Regular cardiac myocyte (primary cell): ENCODE measurements around the gene ADAP1. TPM values are rescaled to one million over a fixed set of nuclear protein-coding genes. Genes with fewer than 3 reads are reported as not detected.

Source experiments
- total RNA-seq: library from RNA; depleted of rRNA; stranded (reverse); fragments of >200 nt; gene quantifications from 2 replicates; pipeline ENCODE4 v1.2.3, GENCODE V29; 2014

The ADAP1 gene
- 4.4 and 16.3 TPM in 2 replicates for total RNA-seq

DNA sequence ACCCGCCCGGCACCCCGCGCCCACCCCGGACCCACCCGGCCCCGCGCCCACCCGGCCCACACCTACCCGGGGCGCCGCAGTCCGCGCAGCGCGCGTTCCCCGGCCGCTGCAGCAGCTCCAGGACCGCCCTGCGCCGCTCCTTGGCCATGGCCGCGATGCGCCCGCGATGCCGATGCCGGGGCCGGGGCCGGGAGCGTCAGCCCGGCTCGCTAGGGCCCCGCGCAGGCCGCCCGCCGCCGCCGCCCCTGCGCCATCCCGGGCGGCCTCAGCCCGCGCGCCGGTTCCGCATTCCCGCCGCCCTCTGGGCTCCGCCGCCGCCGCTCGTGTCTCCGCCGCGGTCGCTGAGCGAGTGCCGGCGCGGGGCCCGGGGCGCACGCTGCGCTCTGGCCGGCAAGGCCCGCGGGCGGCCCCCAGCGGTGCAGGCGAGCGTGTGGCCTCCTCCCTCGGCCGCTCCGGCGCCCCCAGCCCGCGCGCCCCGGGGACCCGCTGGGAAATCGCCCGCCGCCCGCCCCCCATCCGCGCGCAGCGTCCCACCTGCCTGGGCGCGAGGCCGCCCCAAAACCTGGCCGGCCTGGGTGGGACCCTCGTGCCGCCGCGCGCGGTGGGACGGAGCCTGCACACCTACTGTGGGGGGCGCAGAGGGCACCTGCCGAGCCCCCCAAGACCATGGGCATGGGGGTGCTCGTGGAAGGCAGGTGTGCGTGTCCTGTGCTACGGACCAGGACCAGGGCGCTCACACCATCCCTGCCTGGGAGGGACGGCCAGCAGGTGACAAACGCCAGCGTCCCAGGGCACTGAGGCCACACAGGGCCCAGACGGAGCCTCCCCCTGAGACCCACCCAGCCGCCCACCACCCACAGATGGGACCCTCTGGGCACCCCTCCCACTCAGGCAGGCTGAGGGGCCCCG is at the start of gene ADAP1:
ADAP1 (minus strand) TSS at position 351 of the 909 bp plus-strand sequence; CDS start at position 148, 203 bp downstream.

DNA sequence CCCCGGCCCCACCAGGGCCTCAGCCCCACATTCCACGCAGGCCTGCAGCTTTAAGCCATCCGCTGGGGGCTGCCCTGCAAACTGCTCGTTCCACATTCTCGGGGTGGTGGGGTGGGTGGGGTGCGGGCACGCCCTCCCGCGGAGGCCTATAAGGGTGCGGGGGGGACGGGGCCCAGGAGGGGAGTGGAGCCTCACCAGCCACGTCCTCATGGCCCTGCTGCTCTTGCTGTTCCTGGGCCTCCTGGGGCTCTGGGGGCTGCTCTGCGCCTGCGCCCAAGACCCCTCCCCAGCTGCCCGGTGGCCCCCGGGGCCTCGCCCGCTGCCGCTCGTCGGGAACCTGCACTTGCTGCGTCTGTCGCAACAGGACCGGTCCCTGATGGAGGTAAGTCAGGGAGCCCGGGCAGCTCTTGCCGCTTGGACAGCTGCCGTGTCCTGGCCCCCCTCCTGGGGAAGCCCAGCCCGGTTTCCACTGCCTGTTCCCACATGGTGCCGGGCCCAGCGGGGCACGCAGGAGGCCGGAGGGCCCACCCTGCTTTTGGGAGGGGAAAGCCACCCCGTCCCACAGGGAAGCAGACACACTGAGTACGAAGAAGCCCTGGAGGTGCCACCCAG is 28.6 kb upstream of the ADAP1 start, which contains the start of gene CYP2W1:
CYP2W1 (plus strand) TSS at position 178 of the 612 bp plus-strand sequence; CDS start at position 209, 31 bp downstream.

DNA sequence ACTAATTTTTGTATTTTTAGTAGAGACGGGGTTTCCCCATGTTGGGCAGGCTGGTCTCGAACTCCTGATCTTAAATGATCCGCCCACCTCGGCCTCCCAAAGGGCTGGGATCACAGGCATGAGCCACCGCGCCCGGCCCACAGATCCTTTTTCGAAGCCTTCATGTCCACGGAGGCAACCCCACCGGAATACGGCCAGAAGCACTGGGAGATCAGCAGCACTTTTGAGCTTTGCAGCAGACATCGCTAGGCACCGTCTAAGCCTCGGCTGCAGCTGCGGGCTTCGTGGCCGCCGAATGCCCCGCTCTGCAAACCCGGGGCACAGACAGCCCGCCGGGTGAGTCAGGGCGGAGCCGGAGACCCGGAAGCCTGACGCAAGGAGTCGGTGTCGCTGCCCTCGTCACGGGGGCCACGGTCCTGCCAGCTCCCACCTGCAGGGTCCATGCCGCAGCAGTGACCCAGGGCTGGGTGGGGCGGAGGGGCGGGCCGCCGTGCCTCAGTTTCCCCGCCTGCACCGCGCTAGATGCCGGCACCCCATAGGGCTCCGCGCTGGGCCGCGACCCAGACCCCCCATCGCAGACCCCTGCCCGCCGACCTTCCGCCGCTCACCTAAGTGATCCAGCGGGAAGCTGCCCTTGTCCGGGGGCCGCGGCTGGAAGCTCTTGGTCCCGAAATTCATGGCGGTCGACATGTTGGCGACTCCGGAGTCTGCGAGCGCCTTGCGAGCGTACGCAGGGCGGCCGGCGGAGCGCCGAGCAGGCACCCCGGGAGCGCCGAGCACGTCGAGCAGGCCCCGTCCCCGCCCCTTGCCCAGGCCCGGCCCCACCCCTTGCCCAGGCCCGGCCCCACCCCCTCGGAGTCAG is 20.6 kb upstream of the ADAP1 start, which contains the start of gene COX19:
COX19 (minus strand) TSS at position 730 of the 862 bp plus-strand sequence; CDS start at position 690, 40 bp downstream.

DNA sequence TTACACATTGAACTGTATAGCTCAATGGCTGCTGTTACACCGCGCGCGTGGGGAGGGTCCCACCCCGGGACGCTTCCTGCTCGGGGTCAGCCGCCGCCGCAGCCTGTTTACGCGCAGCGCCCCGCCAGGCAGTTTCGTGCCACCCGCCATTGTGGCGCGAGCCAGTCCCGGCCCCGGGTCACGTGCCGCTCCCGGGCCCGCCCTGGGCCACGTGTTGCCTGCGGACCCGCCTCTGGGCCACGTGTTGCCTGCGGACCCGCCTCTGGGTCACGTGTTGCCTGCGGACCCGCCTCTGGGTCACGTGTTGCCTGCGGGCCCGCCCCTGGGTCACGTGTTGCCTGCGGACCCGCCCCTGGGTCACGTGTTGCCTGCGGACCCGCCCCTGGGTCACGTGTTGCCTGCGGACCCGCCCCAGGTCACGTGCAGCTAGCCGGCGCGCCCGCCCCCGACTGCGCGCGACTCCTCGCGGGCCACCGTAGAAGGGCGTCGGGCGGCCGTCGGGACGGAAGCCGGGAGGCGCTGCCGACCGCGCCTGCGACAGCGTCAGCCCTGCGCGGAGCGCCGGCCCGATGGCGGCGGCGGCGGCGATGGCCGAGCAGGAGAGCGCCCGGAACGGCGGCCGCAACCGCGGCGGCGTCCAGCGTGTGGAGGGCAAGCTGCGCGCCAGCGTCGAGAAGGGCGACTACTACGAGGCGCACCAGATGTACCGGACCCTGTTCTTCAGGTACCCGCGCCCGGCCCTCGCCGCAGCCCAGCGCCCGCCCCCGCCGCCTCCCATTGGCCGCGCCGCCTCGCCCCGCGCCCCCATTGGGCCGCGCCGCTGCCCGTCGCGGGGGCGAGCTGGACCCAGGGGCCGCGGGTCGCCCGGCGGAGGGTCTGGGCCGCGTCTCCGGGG is 78.2 kb downstream of the ADAP1 start, which contains the start of gene GET4:
GET4 (plus strand) TSS at position 478 of the 895 bp plus-strand sequence; CDS start at position 570, 92 bp downstream.

Other genes with a start within 250 kb of the ADAP1 start
- gene DNAAF5, start 228.0 kb downstream of the ADAP1 start, total RNA-seq = 11.6 and 25.3 TPM in 2 replicates
- gene PRKAR1B, start 227.4 kb downstream of the ADAP1 start, total RNA-seq = 10.7 and 13.2 TPM in 2 replicates
- gene SUN1, start 122.2 kb downstream of the ADAP1 start, total RNA-seq = 96.2 and 116 TPM in 2 replicates
- 18.3 and 26.1 TPM in 2 replicates for gene GET4, start 78.1 kb downstream of the ADAP1 start, total RNA-seq
- 6.5 and 10.4 TPM in 2 replicates for gene COX19, start 20.9 kb upstream of the ADAP1 start, total RNA-seq
- not detected in 2 replicates for gene CYP2W1, start 28.5 kb upstream of the ADAP1 start, total RNA-seq
- gene GPR146, start 89.9 kb upstream of the ADAP1 start, total RNA-seq = 4.0 and 9.0 TPM in 2 replicates
- gene GPER1, start 133.4 kb upstream of the ADAP1 start, total RNA-seq = 2.7 and 3.1 TPM in 2 replicates
- gene ZFAND2A, start 205.5 kb upstream of the ADAP1 start, total RNA-seq = 16.7 and 18.6 TPM in 2 replicates